Measurements from ENCODE around the gene OSTC. TPM values are rescaled to one million over a fixed set of nuclear protein-coding genes. Genes with fewer than 3 reads are reported as not detected.
"Not testable (repeated sequence)": the region's sequence is repeated elsewhere in the genome, so short reads cannot be mapped to it uniquely, and the experiment has no call there.

OSTC gene
- total RNA-seq, 1 donor from 2014 or later: 105 TPM

- no peaks in the 10 kb centered on the region for H3K36me3 ChIP-seq
- intact Hi-C loops (cut with DNase I): no loop called here
- H3K27me3 ChIP-seq: no peaks in the 10 kb centered on the region
- H3K4me3 ChIP-seq: no peak overlapping the region
- no peaks in the 10 kb centered on the region for H3K4me1 ChIP-seq
- no peak overlapping the region for H3K27ac ChIP-seq
- no peak for DNase-seq (ENCODE audit: extremely low spot score in 2 of 2)
- no peak for TF ChIP-seq POLR2AphosphoS5 (IDR thresholded peaks at IDR 0.05; ENCODE audit: insufficient read depth in 1 of 2, low read depth in 1 of 2)
- H3K9me3 ChIP-seq: no peaks in the 10 kb centered on the region
Observed at GRCh38 chr4:108706289-108706688, 55.9 kb downstream of the OSTC start.

- H3K9me3 ChIP-seq: no peaks in the 10 kb centered on the region
- intact Hi-C loops (cut with DNase I): no loop called here
- H3K4me1 ChIP-seq: no peaks in the 10 kb centered on the region
- H3K36me3 ChIP-seq: no peaks in the 10 kb centered on the region
- no peak for DNase-seq (ENCODE audit: extremely low spot score in 2 of 2)
- no peak overlapping the region for H3K27ac ChIP-seq
- TF ChIP-seq CTCF (IDR thresholded peaks at IDR 0.05) (no peak), POLR2A (IDR thresholded peaks at IDR 0.05) (no peak), POLR2AphosphoS5 (IDR thresholded peaks at IDR 0.05; ENCODE audit: insufficient read depth in 1 of 2, low read depth in 1 of 2) (no peak)
- no peak overlapping the region for H3K4me3 ChIP-seq
- no peaks in the 10 kb centered on the region for H3K27me3 ChIP-seq
Observed at GRCh38 chr4:108709234-108709633, 58.8 kb downstream of the OSTC start.

- no peaks in the 10 kb centered on the region for H3K9me3 ChIP-seq
- TF ChIP-seq CTCF (IDR thresholded peaks at IDR 0.05) (no peak), POLR2A (IDR thresholded peaks at IDR 0.05) (no peak), POLR2AphosphoS5 (IDR thresholded peaks at IDR 0.05; ENCODE audit: insufficient read depth in 1 of 2, low read depth in 1 of 2) (no peak)
- intact Hi-C loops (cut with DNase I): no loop called here
- H3K4me3 ChIP-seq: no peak overlapping the region
- H3K36me3 ChIP-seq: no peaks in the 10 kb centered on the region
- H3K27ac ChIP-seq: no peak overlapping the region
- no peak for DNase-seq (ENCODE audit: extremely low spot score in 2 of 2)
- no peaks in the 10 kb centered on the region for H3K27me3 ChIP-seq
- H3K4me1 ChIP-seq: no peaks in the 10 kb centered on the region
Observed at GRCh38 chr4:108709722-108710121, 59.3 kb downstream of the OSTC start.

- H3K36me3 ChIP-seq; H3K27ac ChIP-seq; H3K4me1 ChIP-seq; H3K4me3 ChIP-seq; intact Hi-C loops (cut with DNase I); H3K9me3 ChIP-seq; H3K27me3 ChIP-seq; DNase-seq (ENCODE audit: extremely low spot score in 2 of 2): not testable (repeated sequence)
Observed at GRCh38 chr4:108710578-108710977, 60.2 kb downstream of the OSTC start.

GRCh38 chr4:108714880-108715279, 64.5 kb downstream of the OSTC start:
- TF ChIP-seq CTCF (IDR thresholded peaks at IDR 0.05): no peak
- TF ChIP-seq POLR2A (IDR thresholded peaks at IDR 0.05): no peak
- no peak for TF ChIP-seq POLR2AphosphoS5 (IDR thresholded peaks at IDR 0.05; ENCODE audit: insufficient read depth in 1 of 2, low read depth in 1 of 2)
- H3K9me3 ChIP-seq: no peaks in the 10 kb centered on the region

GRCh38 chr4:108716340-108716739, 65.9 kb downstream of the OSTC start:
- Histone ChIP-seq H3K4me3 (no peak overlapping the region), H3K9me3 (no peaks in the 10 kb centered on the region), H3K27ac (no peak overlapping the region), H3K36me3 (no peaks in the 10 kb centered on the region), H3K27me3 (no peaks in the 10 kb centered on the region), H3K4me1 (no peaks in the 10 kb centered on the region)
- no peak for TF ChIP-seq POLR2AphosphoS5 (IDR thresholded peaks at IDR 0.05; ENCODE audit: insufficient read depth in 1 of 2, low read depth in 1 of 2)
- no peak for TF ChIP-seq CTCF (IDR thresholded peaks at IDR 0.05)
- no peak for TF ChIP-seq POLR2A (IDR thresholded peaks at IDR 0.05)
- no peak for DNase-seq (ENCODE audit: extremely low spot score in 2 of 2)
- intact Hi-C loops (cut with DNase I): no loop called here

More at GRCh38 chr4:108714880-108715279, 64.5 kb downstream of the OSTC start:
- intact Hi-C loops (cut with DNase I): no loop called here
- no peak overlapping the region for H3K4me3 ChIP-seq
- H3K4me1 ChIP-seq: no peaks in the 10 kb centered on the region
- no peaks in the 10 kb centered on the region for H3K36me3 ChIP-seq
- DNase-seq (ENCODE audit: extremely low spot score in 2 of 2): no peak
- H3K27me3 ChIP-seq: no peaks in the 10 kb centered on the region
- no peak overlapping the region for H3K27ac ChIP-seq
